Lower leg skin (tissue), 4 donors: Measurements from ENCODE around the gene RPL13. TPM values are rescaled to one million over a fixed set of nuclear protein-coding genes. Genes with fewer than 3 reads are reported as not detected.

Experiments
- DNase-seq, 2 donors: peaks; one replicate each; pipeline ENCODE4 v3.0.0-alpha.2; 2019; ENCODE audit warnings: low spot score in 2 of 2
- H3K4me3 ChIP-seq: fragments of 200-600 bp; sonication (generic); 2 replicates; pipeline ENCODE4 v1.5.1; 2017; ENCODE audit warnings: mild to moderate bottlenecking, low read depth; ENCODE audit not compliant: poor library complexity, severe bottlenecking
- CTCF ChIP-seq, 3 donors: fragments of 450-650 bp; IDR thresholded peaks; one replicate each; pipeline ENCODE4 v1.5.1; 2016; ENCODE audit warnings: antibody characterized with exemption in 3 of 3, mild to moderate bottlenecking in 3 of 3, moderate library complexity in 2 of 3
- POLR2A ChIP-seq, 2 donors: fragments of 450-650 bp; IDR thresholded peaks; one replicate each; pipeline ENCODE4 v1.6.1; 2016 to 2017; ENCODE audit warnings: antibody characterized with exemption in 2 of 2, mild to moderate bottlenecking in 1 of 2, moderate library complexity in 1 of 2
- WGBS, 2 donors: methylation state at CpG; one replicate each; pipeline ENCODE4 v1.1.5; 2018; 5-methylcytosine and 5-hydroxymethylcytosine counted together
- intact Hi-C: fragments of 100-400 bp; cut with DNase I; formaldehyde crosslinking; loops from one replicate; pipeline ENCODE4 v1.15.0; 2023; ENCODE audit warnings: low total_unique reads
- total RNA-seq, 4 donors: library from RNA; depleted of rRNA; stranded (reverse); fragments of >200 nt; gene quantifications; one replicate each; pipeline ENCODE4 v1.1.0, GENCODE V29; 2016

The RPL13 gene
- total RNA-seq, 4 donors from 2014 or later, result 8,523 to 25,229 (median 9,742) TPM

- no peak for DNase-seq
- H3K4me3 ChIP-seq, result no peak overlapping the region
- TF ChIP-seq POLR2A (IDR thresholded peaks at IDR 0.05), result no peak
- TF ChIP-seq CTCF (IDR thresholded peaks at IDR 0.05), result no peak
- intact Hi-C loops, result no loop called here
- 29 to 47% methylated on average over 14 of the region's 14 CpGs for WGBS, 2 donors
These were observed 11.6 kb downstream of the RPL13 start for GRCh38 chr16:89572073-89572484.

- intact Hi-C loops, result no loop called here
These were observed 12.2 kb downstream of the RPL13 start for GRCh38 chr16:89572485-89573205.

GRCh38 chr16:89573826-89574680, 13.6 kb downstream of the RPL13 start:
- no peak for TF ChIP-seq POLR2A (IDR thresholded peaks at IDR 0.05)
- no peak for TF ChIP-seq CTCF (IDR thresholded peaks at IDR 0.05)
- 76 to 84% methylated on average over 23 to 26 of the region's 31 CpGs for WGBS, 2 donors
- intact Hi-C loops, result no loop called here
- DNase-seq, result no peak
- H3K4me3 ChIP-seq, result no peak overlapping the region

More at GRCh38 chr16:89572485-89573205, 12.2 kb downstream of the RPL13 start:
- 70 to 76% methylated on average over 13 to 19 of the region's 19 CpGs for WGBS, 2 donors
- no peak for DNase-seq
- TF ChIP-seq CTCF (IDR thresholded peaks at IDR 0.05) (no peak), POLR2A (IDR thresholded peaks at IDR 0.05) (no peak)
- no peak overlapping the region for H3K4me3 ChIP-seq

- WGBS, 2 donors, result 1 to 2% methylated on average over 27 to 39 of the region's 55 CpGs
- no peak overlapping the region for H3K4me3 ChIP-seq
- TF ChIP-seq POLR2A (IDR thresholded peaks at IDR 0.05) (no peak), CTCF (IDR thresholded peaks at IDR 0.05) (no peak)
- intact Hi-C loops, result no loop called here
- no peak for DNase-seq
These were observed 14.3 kb downstream of the RPL13 start for GRCh38 chr16:89574681-89575246.

GRCh38 chr16:89575247-89576152, 15.0 kb downstream of the RPL13 start, which contains the start of gene CPNE7:
CPNE7 (plus strand) TSS chr16:89575758; CDS start chr16:89575898, 140 bp downstream.
- intact Hi-C loops, result no loop called here
- no peak within 1 kb of the TSS for H3K4me3 ChIP-seq
- 3% methylated on average over 36 to 47 of the region's 103 CpGs for WGBS, 2 donors
- TF ChIP-seq POLR2A (IDR thresholded peaks at IDR 0.05) (no peak), CTCF (IDR thresholded peaks at IDR 0.05) (no peak)
- DNase-seq, result no peak
